NB4 (cell line): Measurements from ENCODE around the gene THSD7B.

Experiments
- CTCF ChIP-seq: IDR thresholded peaks from one replicate; pipeline ENCODE4 v1.5.1; 2012; ENCODE audit warnings: low read depth, low read length
- MAX ChIP-seq: IDR thresholded peaks from 2 replicates; pipeline ENCODE4 v1.6.1; 2011; ENCODE audit warnings: low read depth, low read length
- POLR2A ChIP-seq: IDR thresholded peaks from 2 replicates; pipeline ENCODE4 v1.6.1; 2011; ENCODE audit warnings: mild to moderate bottlenecking; ENCODE audit not compliant: insufficient read length; ENCODE audit errors: extremely low read depth

GRCh38 chr2:137547842-137548241 lies 782.5 kb downstream of the THSD7B start:
- TF ChIP-seq MAX, result no peak
- no peak for TF ChIP-seq CTCF
- TF ChIP-seq POLR2A, result no peak
